Heart right ventricle (tissue), 16 donors: ENCODE results near the gene RFTN2. TPM values are rescaled to one million over a fixed set of nuclear protein-coding genes. Genes with fewer than 3 reads are reported as not detected.
"Not testable (repeated sequence)": the region's sequence is repeated elsewhere in the genome, so short reads cannot be mapped to it uniquely, and the experiment has no call there.

Experiments
- ATAC-seq, 8 donors: fragments of 200-7000 bp; cut with Tn5 transposase; one replicate each; pipeline ENCODE4 v1.9.1; 2020; ENCODE audit warnings: mild to moderate bottlenecking in 8 of 8, moderate library complexity in 8 of 8, moderate number of reproducible peaks in 1 of 8
- DNase-seq, 2 donors: peaks; one replicate each; pipeline ENCODE4 v3.0.0-alpha.2; 2020
- H3K27ac ChIP-seq, 10 donors: fragments of 200-600 bp; sonication (generic) in 2 of 10; one replicate each; pipeline versions ENCODE4 v1.5.0 to v1.8.0; 2020 to 2022; ENCODE audit warnings: mild to moderate bottlenecking in 3 of 10
- H3K27me3 ChIP-seq, 7 donors: fragments of 200-600 bp; one replicate each; pipeline ENCODE4 v1.8.0; 2021 to 2022; ENCODE audit warnings: mild to moderate bottlenecking in 2 of 7
- H3K36me3 ChIP-seq, 9 donors: fragments of 200-600 bp; sonication (generic) in 1 of 9; one replicate each; pipeline versions ENCODE4 v1.5.0 to v1.8.0; 2020 to 2022; ENCODE audit warnings: mild to moderate bottlenecking in 2 of 9
- H3K4me1 ChIP-seq, 9 donors: fragments of 200-600 bp; sonication (generic) in 1 of 9; one replicate each; pipeline versions ENCODE4 v1.5.0 to v1.8.0; 2020 to 2022; ENCODE audit warnings: mild to moderate bottlenecking in 4 of 9
- H3K4me3 ChIP-seq, 10 donors: fragments of 200-600 bp; sonication (generic) in 2 of 10; one replicate each; pipeline versions ENCODE4 v1.5.0 to v1.8.0; 2020 to 2022; ENCODE audit warnings: mild to moderate bottlenecking in 7 of 10, moderate library complexity in 2 of 10
- H3K9me3 ChIP-seq, 11 donors: fragments of 200-600 bp in 10 of 11; sonication (generic) in 2 of 11; one replicate each; pipeline versions ENCODE4 v1.5.0 to v1.8.0; 2013 to 2022; ENCODE audit warnings: mild to moderate bottlenecking in 2 of 11, control low read depth in 1 of 11, moderate library complexity in 1 of 11
- WGBS, 2 donors: extraction: QIAGEN DNeasy Blood & Tissue Kit; methylation state at CpG; one replicate each; pipeline ENCODE4 v1.1.7; 2013; ENCODE audit warnings: inconsistent platforms in 1 of 2; 5-methylcytosine and 5-hydroxymethylcytosine counted together
- intact Hi-C, 10 donors: fragments of 100-400 bp; cut with DNase I; formaldehyde crosslinking; loops; one replicate each; pipeline versions ENCODE4 v1.11.1 to v1.14.2; 2022
- polyA plus RNA-seq, 2 donors: library from polyadenylated mRNA; stranded (reverse); fragments of 200-250 nt; gene quantifications; one replicate each; pipeline ENCODE4 v1.2.3, GENCODE V29; 2013
- total RNA-seq, 10 donors: library from RNA; stranded (reverse); fragmentation: NEBNext Ultra II Directional in 3 of 10; extraction: Animal tissue kit (Norgen Biotek cat#: 25700) in 3 of 10; gene quantifications; one replicate each; pipeline versions ENCODE4 v1.2.1 to v1.2.4, GENCODE V29; 2021 to 2023
- TF ChIP-seq, protein P1 (sequence below), 9 donors: fragments of 200-600 bp; sonication (generic) in 2 of 9; IDR thresholded peaks; one replicate each; pipeline versions ENCODE4 v1.5.0 to v1.8.0; 2021 to 2022; ENCODE audit warnings: antibody characterized with exemption in 9 of 9, mild to moderate bottlenecking in 5 of 9, moderate library complexity in 1 of 9
- donor health status: Arrhythmogenic right ventricular cardiomyopathy.
- donor health status: ischemic (EF 13 %, LVEDD 7.1; RV severe dilation, severe dysfunction).
- donor health status: healthy with polysubstance abuse.
- donor health status: DM: no; HTN: yes; CAD: no.
- donor health status: DM: no; HTN: no; CAD: no.
- donor health status: ischemic (EF 25% LVEDD 6.9; RV normal size, moderate dysfunction).
- donor health status: ischemic (EF 25% LVEDD 5.7; RV mildly dilated, moderate dysfunction).
- donor health status: healthy.
- donor health status: DM: yes; HTN: yes; CAD: no.
- donor health status: Ischemic cardiomyopathy.
- donor health status: ischemic (EF 35%, LVEDD 5.7; RV mildly dilated, moderate dysfunction).
- donor health status: nonischemic (EF 11% LVEDD 7.7; RV severe dilation, severe dysfunction).
- donor health status: DM: yes; HTN: yes; CAD: no.
- donor health status: PGD.
- donor health status: ischemic (EF 29% LVEDD 5.4; RV normal size, mild dysfunction).
- donor health status: nonischemic (EF 23%, LVEDD 6.1; RV moderate dilation, normal function).

The RFTN2 gene
- total and polyA plus RNA-seq, 12 donors = 1.2 to 8.4 (median 3.5) TPM

DNA sequence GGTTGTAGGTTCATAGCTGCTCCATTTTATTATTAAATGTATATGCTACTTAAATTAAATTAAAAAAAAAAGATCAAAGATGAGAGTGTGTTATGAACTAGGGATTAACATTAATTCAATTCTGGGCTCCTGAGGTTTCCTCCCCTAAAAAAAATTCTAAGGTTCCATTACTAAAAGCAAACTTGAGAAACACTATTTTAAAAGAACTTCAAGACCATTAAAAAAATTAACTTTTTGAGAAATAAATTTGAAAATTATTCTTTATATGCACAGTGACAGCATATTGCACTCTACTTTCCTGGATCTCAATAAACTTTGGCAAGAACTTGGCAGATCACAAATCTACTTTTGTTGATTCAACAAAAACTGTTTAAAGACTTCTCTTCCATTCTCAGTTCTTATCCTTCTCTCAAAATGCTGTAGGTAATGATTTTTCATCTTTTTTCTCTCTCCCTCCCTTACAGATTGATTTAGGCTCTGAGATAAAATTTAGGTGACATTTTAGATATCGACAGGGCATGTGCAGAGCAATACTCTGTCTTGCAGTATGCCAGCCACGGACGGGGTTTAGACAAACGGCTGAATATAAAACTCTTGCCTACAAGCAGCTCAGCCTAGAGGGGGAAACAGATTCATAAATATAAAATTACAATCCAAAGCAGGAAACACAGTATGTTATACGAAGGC, 29.2 kb upstream of the RFTN2 start:
- Histone ChIP-seq H3K36me3 (peaks cover 0 to 7% (median 0%) of the 10 kb centered on the region in 9 donors), H3K27ac (peak overlapping the region; percentile 43 to 91 (median 84)), H3K27me3 (no peaks in the 10 kb centered on the region), H3K4me1 (peaks cover 2 to 46% (median 37%) of the 10 kb centered on the region in 9 donors), H3K4me3 (peak overlapping the region; percentile 59 to 99 (median 92)), H3K9me3 (no peaks in the 10 kb centered on the region)
- 0 to 1% methylated on average over 5 of the region's 5 CpGs for WGBS, 2 donors
- DNase-seq (no peak), ATAC-seq (peak; percentile 29 to 45 (median 38))
- intact Hi-C loops = loop anchor here in 9 of 10 donors (2.0 to 10.0 kb wide), 11 partner anchors 73 to 593 kb away; partner anchors contain the start of genes MOB4 (in 5 of the 9), SF3B1 (in 3 of the 9), HSPD1 (in 2 of the 9) and HSPE1 (in 1 of the 9)
- TF ChIP-seq, protein P1, sequence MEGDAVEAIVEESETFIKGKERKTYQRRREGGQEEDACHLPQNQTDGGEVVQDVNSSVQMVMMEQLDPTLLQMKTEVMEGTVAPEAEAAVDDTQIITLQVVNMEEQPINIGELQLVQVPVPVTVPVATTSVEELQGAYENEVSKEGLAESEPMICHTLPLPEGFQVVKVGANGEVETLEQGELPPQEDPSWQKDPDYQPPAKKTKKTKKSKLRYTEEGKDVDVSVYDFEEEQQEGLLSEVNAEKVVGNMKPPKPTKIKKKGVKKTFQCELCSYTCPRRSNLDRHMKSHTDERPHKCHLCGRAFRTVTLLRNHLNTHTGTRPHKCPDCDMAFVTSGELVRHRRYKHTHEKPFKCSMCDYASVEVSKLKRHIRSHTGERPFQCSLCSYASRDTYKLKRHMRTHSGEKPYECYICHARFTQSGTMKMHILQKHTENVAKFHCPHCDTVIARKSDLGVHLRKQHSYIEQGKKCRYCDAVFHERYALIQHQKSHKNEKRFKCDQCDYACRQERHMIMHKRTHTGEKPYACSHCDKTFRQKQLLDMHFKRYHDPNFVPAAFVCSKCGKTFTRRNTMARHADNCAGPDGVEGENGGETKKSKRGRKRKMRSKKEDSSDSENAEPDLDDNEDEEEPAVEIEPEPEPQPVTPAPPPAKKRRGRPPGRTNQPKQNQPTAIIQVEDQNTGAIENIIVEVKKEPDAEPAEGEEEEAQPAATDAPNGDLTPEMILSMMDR (IDR thresholded peaks at IDR 0.05) = no peak

DNA sequence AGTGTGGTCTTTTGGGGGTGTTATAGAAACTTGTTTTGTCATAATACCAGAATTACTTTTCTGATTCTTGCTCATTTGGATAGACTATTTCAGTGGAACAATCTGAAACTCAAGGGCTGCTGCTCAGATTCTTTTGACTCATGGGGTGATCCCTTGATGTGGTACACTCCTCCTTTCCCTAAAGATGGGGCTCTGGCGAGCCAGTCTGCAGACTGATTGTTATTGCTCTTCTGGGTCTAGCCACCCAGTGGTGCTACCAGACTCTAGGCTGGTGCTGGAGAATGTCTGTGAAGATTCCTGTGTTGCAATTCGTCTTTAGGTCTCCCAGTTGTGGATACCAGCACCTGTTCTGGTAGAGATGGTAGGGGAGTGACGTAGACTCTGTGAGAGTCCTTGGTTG, 25.6 kb upstream of the RFTN2 start:
- DNase-seq (no peak), ATAC-seq (no peak)
- H3K4me1 ChIP-seq = peaks cover 0 to 10% (median 5%) of the 10 kb centered on the region in 9 donors
- intact Hi-C loops = loop anchor here in 6 of 10 donors (10.0 kb wide), 5 partner anchors 186 to 594 kb away; partner anchors contain the start of genes MOB4 (in 3 of the 6), SF3B1 (in 2 of the 6), HSPD1 (in 1 of the 6) and HSPE1 (in 1 of the 6)
- no peak overlapping the region for H3K4me3 ChIP-seq
- TF ChIP-seq, protein P1 (IDR thresholded peaks at IDR 0.05) = no peak
- no peaks in the 10 kb centered on the region for H3K27me3 ChIP-seq
- no peaks in the 10 kb centered on the region for H3K36me3 ChIP-seq
- 80 to 89% methylated on average over 3 of the region's 3 CpGs for WGBS, 2 donors
- H3K9me3 ChIP-seq = no peaks in the 10 kb centered on the region
- H3K27ac ChIP-seq = no peak overlapping the region

- H3K27ac ChIP-seq, ATAC-seq, H3K36me3 ChIP-seq, H3K4me3 ChIP-seq, DNase-seq, H3K4me1 ChIP-seq, H3K27me3 ChIP-seq, H3K9me3 ChIP-seq: not testable (repeated sequence)
- intact Hi-C loops = loop anchor here in 6 of 10 donors (10.0 kb wide), 5 partner anchors 185 to 595 kb away; partner anchors contain the start of genes MOB4 (in 3 of the 6), SF3B1 (in 2 of the 6), HSPD1 (in 1 of the 6) and HSPE1 (in 1 of the 6)
Observed at GRCh38 chr2:197699724-197700123, 24.3 kb upstream of the RFTN2 start.

DNA sequence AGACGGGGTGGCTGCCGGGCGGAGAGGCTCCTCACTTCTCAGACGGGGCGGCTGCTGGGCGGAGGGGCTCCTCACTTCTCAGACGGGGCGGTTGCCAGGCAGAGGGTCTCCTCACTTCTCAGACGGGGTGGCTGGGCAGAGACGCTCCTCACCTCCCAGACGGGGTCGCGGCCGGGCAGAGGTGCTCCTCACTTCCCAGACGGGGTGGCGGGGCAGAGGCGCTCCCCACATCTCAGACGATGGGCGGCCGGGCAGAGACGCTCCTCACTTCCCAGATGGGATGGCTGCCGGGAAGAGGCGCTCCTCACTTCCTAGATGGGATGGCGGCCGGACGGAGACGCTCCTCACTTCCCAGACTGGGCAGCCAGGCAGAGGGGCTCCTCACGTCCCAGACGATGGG, 21.2 kb upstream of the RFTN2 start:
- H3K4me1 ChIP-seq, H3K9me3 ChIP-seq, DNase-seq, H3K27ac ChIP-seq, H3K27me3 ChIP-seq, H3K36me3 ChIP-seq, intact Hi-C loops, ATAC-seq, H3K4me3 ChIP-seq: not testable (repeated sequence)
- 93% methylated on average over 14 to 19 of the region's 29 CpGs for WGBS, 2 donors

DNA sequence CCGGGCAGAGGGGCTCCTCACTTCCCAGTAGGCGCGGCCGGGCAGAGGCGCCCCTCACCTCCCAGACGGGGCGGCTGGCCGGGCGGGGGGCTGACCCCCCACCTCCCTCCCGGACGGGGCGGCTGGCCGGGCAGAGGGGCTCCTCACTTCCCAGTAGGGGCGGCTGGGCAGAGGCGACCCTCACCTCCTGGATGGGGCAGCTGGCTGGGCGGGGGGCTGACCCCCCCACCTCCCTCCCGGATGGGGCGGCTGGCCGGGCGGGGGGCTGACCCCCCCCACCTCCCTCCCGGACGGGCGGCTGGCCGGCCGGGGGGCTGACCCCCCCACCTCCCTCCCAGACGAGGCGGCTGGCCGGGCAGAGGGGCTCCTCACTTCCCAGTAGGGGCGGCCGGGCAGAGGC, 20.6 kb upstream of the RFTN2 start:
- H3K4me1 ChIP-seq, H3K27me3 ChIP-seq, H3K27ac ChIP-seq, H3K9me3 ChIP-seq, H3K4me3 ChIP-seq, DNase-seq, ATAC-seq, H3K36me3 ChIP-seq, intact Hi-C loops: not testable (repeated sequence)
- WGBS, 2 donors = 95% methylated on average over 12 to 19 of the region's 30 CpGs

GRCh38 chr2:197695206-197695605, 19.8 kb upstream of the RFTN2 start:
- H3K27me3 ChIP-seq, H3K36me3 ChIP-seq, H3K4me3 ChIP-seq, intact Hi-C loops, ATAC-seq, H3K27ac ChIP-seq, H3K9me3 ChIP-seq, H3K4me1 ChIP-seq, DNase-seq: not testable (repeated sequence)
- 95 to 98% methylated on average over 4 of the region's 6 CpGs for WGBS, 2 donors
